Measurements from ENCODE around the gene POC1A.

DNA sequence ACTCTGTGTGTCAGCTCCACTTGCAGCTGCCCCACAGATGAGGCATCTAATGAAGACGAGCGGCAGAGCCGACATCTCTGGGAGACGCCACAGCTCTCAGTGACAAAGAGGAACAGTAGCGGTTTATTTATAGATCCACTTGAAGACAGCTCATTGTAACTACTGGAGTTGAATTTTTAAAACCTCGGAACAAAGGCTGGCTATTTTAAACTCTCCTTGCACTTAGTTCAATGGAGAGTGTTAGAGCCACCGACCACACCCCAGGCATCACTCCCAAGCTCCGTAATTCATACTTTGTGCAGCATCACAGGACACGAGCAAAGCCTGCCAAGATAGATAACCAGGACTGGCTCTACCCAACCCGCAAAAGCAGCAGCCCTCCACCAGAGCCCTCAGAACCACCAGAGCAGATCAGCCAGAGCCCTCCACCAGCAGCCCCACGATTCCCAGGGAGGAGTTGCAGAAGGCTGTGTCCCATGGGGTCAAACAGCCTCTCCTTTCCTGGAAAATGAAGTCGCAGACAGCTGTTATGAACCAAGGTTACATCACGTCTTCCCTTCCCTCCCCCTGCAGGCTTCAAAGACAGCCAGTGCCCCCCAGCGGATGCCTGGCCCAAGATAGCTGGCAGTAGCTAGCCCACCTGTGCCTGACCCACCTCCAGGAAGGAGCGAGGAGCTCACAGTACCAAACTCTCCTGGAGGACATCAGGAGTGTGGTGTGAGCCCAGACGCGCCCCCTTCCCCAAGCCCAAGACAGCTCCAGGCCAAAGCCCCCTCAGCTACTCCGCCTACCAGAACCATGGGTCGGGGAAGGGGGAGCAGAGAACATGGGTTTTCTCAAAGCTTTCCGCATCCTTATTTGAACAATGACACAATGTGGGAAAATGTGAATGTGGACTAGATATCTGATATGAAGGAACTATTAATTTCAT, 45.7 kb downstream of the POC1A start:
- no peak for TF ChIP-seq JUNB (IDR thresholded peaks at IDR 0.05; ENCODE audit: unreplicated experiment)
- peak in 1 of 2 experiments; percentile 32; a peak in 2 of 4 replicates for TF ChIP-seq CTCF (conservative IDR thresholded peaks at IDR 0.05; ENCODE audit: low read depth in 2 of 2)
- no peak for TF ChIP-seq CREB1 (CRISPR knock-in tag; IDR thresholded peaks at IDR 0.05; ENCODE audit: low read depth)
- TF ChIP-seq EZH2 (IDR thresholded peaks at IDR 0.05; ENCODE audit: low read depth, unreplicated experiment) = no peak
- TF ChIP-seq ETS1 (IDR thresholded peaks at IDR 0.05) = no peak
- no peak for TF ChIP-seq EZH2phosphoT487 (IDR thresholded peaks at IDR 0.05; ENCODE audit: unreplicated experiment)
- TF ChIP-seq NANOG (IDR thresholded peaks at IDR 0.05; ENCODE audit: borderline replicate concordance) = no peak
- TF ChIP-seq, protein P1, sequence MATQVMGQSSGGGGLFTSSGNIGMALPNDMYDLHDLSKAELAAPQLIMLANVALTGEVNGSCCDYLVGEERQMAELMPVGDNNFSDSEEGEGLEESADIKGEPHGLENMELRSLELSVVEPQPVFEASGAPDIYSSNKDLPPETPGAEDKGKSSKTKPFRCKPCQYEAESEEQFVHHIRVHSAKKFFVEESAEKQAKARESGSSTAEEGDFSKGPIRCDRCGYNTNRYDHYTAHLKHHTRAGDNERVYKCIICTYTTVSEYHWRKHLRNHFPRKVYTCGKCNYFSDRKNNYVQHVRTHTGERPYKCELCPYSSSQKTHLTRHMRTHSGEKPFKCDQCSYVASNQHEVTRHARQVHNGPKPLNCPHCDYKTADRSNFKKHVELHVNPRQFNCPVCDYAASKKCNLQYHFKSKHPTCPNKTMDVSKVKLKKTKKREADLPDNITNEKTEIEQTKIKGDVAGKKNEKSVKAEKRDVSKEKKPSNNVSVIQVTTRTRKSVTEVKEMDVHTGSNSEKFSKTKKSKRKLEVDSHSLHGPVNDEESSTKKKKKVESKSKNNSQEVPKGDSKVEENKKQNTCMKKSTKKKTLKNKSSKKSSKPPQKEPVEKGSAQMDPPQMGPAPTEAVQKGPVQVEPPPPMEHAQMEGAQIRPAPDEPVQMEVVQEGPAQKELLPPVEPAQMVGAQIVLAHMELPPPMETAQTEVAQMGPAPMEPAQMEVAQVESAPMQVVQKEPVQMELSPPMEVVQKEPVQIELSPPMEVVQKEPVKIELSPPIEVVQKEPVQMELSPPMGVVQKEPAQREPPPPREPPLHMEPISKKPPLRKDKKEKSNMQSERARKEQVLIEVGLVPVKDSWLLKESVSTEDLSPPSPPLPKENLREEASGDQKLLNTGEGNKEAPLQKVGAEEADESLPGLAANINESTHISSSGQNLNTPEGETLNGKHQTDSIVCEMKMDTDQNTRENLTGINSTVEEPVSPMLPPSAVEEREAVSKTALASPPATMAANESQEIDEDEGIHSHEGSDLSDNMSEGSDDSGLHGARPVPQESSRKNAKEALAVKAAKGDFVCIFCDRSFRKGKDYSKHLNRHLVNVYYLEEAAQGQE (IDR thresholded peaks at IDR 0.05; ENCODE audit: unreplicated experiment) = no peak
- TF ChIP-seq POLR2AphosphoS5 (IDR thresholded peaks at IDR 0.05; ENCODE audit: low read depth) = no peak
- no peak for TF ChIP-seq STAT1 (IDR thresholded peaks at IDR 0.05; ENCODE audit: unreplicated experiment)
- no peak for TF ChIP-seq ZNF331 (CRISPR knock-in tag; IDR thresholded peaks at IDR 0.05; ENCODE audit: low read depth)

Measured in GM23338 (cell line).